ENCODE data around the gene CADM2. TPM values are rescaled to one million over a fixed set of nuclear protein-coding genes. Genes with fewer than 3 reads are reported as not detected.
"Not testable (repeated sequence)": the region's sequence is repeated elsewhere in the genome, so short reads cannot be mapped to it uniquely, and the experiment has no call there.

Gene CADM2
- total RNA-seq, 1 donor: under 0.01 TPM

- DNase-seq (ENCODE audit: low read depth): no peak
- no peak for TF ChIP-seq CTCF (IDR thresholded peaks at IDR 0.05; ENCODE audit: insufficient read depth, low read depth, low read length)
- no peak overlapping the region for H3K4me3 ChIP-seq (ENCODE audit: low read depth, low read length)
Measured at GRCh38 chr3:85142626-85143025, 183.8 kb downstream of the CADM2 start.

GRCh38 chr3:85148036-85148435, 189.2 kb downstream of the CADM2 start:
- no peak for DNase-seq (ENCODE audit: low read depth)

GRCh38 chr3:85151555-85151954, 192.8 kb downstream of the CADM2 start:
- H3K4me3 ChIP-seq (ENCODE audit: low read depth, low read length): no peak overlapping the region
- no peak for TF ChIP-seq CTCF (IDR thresholded peaks at IDR 0.05; ENCODE audit: insufficient read depth, low read depth, low read length)
- no peak for DNase-seq (ENCODE audit: low read depth)

More at GRCh38 chr3:85148036-85148435, 189.2 kb downstream of the CADM2 start:
- H3K4me3 ChIP-seq (ENCODE audit: low read depth, low read length): no peak overlapping the region
- TF ChIP-seq CTCF (IDR thresholded peaks at IDR 0.05; ENCODE audit: insufficient read depth, low read depth, low read length): no peak

GRCh38 chr3:85153279-85153678, 194.5 kb downstream of the CADM2 start:
- not testable (repeated sequence) for DNase-seq (ENCODE audit: low read depth); H3K4me3 ChIP-seq (ENCODE audit: low read depth, low read length)

GRCh38 chr3:85159376-85159775, 200.6 kb downstream of the CADM2 start:
- no peak for TF ChIP-seq CTCF (IDR thresholded peaks at IDR 0.05; ENCODE audit: insufficient read depth, low read depth, low read length)
- no peak overlapping the region for H3K4me3 ChIP-seq (ENCODE audit: low read depth, low read length)
- no peak for DNase-seq (ENCODE audit: low read depth)

GRCh38 chr3:85161544-85161943, 202.8 kb downstream of the CADM2 start:
- no peak overlapping the region for H3K4me3 ChIP-seq (ENCODE audit: low read depth, low read length)
- DNase-seq (ENCODE audit: low read depth): no peak
- no peak for TF ChIP-seq CTCF (IDR thresholded peaks at IDR 0.05; ENCODE audit: insufficient read depth, low read depth, low read length)

- H3K4me3 ChIP-seq (ENCODE audit: low read depth, low read length): no peak overlapping the region
- DNase-seq (ENCODE audit: low read depth): no peak
- no peak for TF ChIP-seq CTCF (IDR thresholded peaks at IDR 0.05; ENCODE audit: insufficient read depth, low read depth, low read length)
Measured at GRCh38 chr3:85162905-85163304, 204.1 kb downstream of the CADM2 start.

Data from fibroblast of villous mesenchyme (primary cell).